22Rv1 (cell line): ENCODE results near the gene HS6ST1.

ENCODE experiments used
- CTCF ChIP-seq: fragments of 450-650 bp; IDR thresholded peaks from 2 replicates; pipeline ENCODE4 v1.5.1; 2017; ENCODE audit warnings: mild to moderate bottlenecking
- ZFX ChIP-seq: fragments of 450-650 bp; IDR thresholded peaks from 2 replicates; pipeline ENCODE4 v1.6.1; 2017; ENCODE audit warnings: antibody characterized with exemption, borderline replicate concordance

GRCh38 chr2:128272601-128273468 is 45.8 kb downstream of the HS6ST1 start:
- no peak for TF ChIP-seq CTCF
- no peak for TF ChIP-seq ZFX
